ENCODE results near the gene LDAH.

LDAH gene

DNA sequence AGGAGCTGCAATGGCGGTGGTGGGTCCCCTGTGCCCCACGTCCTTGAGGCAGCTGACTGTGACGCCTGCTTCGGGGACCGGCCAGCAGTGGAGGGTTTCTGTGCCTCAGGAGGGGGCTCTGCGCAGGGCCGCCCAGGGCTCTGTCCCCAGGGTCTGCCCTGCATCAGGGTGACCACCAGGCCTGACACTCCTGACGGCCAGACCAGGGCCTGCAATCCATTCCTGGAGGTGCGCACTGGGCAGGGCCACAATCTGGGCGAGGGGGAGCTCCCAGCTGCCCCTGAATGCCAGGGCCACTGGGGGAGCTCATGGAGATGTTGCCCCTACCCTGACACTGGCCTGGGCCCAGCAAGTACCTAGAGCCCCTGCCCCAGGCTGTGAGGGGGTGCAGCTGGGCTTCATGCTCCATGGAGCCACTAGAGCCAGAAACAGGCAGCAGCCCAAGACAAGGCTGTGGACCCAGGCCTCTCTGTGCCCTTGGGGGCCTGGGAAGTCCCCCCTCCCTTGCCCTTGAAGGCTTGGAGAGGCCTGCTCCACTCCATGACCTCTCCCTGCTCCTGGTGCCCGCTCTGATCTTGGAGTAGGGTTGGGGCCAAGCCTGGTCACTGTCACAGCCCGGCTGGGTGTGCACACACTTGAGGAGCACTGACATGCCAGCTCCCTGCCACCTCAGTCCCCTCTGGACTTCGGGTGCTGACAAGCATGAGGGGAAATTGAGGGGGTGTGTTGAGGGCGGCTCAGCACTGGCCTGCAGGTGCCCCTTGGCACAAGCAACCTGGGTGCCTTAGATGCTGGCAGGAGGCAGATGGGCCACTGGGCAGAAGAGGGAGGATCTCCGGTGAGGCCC, 55.9 kb downstream of the LDAH start:
- TF ChIP-seq, protein P1, sequence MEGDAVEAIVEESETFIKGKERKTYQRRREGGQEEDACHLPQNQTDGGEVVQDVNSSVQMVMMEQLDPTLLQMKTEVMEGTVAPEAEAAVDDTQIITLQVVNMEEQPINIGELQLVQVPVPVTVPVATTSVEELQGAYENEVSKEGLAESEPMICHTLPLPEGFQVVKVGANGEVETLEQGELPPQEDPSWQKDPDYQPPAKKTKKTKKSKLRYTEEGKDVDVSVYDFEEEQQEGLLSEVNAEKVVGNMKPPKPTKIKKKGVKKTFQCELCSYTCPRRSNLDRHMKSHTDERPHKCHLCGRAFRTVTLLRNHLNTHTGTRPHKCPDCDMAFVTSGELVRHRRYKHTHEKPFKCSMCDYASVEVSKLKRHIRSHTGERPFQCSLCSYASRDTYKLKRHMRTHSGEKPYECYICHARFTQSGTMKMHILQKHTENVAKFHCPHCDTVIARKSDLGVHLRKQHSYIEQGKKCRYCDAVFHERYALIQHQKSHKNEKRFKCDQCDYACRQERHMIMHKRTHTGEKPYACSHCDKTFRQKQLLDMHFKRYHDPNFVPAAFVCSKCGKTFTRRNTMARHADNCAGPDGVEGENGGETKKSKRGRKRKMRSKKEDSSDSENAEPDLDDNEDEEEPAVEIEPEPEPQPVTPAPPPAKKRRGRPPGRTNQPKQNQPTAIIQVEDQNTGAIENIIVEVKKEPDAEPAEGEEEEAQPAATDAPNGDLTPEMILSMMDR (IDR thresholded peaks at IDR 0.05; ENCODE audit: poor library complexity, severe bottlenecking) = no peak
- peaks cover 10% of the 10 kb centered on the region for H3K36me3 ChIP-seq (ENCODE audit: low read depth)
- H3K9me3 ChIP-seq (ENCODE audit: severe bottlenecking) = no peaks in the 10 kb centered on the region
- H3K4me1 ChIP-seq (ENCODE audit: insufficient read depth, poor library complexity, severe bottlenecking) = no peaks in the 10 kb centered on the region
- no peak overlapping the region for H3K27ac ChIP-seq (ENCODE audit: poor library complexity, severe bottlenecking)
- DNase-seq (ENCODE audit: low spot score) (peak; percentile 46), ATAC-seq (ENCODE audit: low read depth) (no peak)
- no peaks in the 10 kb centered on the region for H3K27me3 ChIP-seq (ENCODE audit: insufficient read depth, poor library complexity, severe bottlenecking)
- no peak overlapping the region for H3K4me3 ChIP-seq (ENCODE audit: severe bottlenecking)

DNA sequence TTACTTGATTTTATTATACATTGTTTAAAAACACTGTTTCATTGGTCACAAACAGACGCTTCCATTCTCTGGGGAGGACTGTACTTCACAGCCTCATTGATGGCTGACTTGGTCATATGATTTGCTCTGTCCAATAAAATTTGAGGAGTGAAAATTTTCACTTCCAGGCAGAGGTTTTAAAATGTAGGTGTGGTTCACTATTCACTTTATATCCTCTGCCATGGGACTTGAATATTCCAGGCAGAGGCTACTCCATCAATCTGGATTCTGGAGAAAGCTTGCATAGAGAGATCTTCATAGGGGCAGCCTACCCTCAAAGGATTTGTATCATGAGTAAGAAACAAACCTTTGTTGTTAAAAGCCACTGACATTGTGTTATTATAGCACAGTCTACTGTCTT, 56.7 kb downstream of the LDAH start:
- no peaks in the 10 kb centered on the region for H3K4me1 ChIP-seq (ENCODE audit: insufficient read depth, poor library complexity, severe bottlenecking)
- peaks cover 9% of the 10 kb centered on the region for H3K36me3 ChIP-seq (ENCODE audit: low read depth)
- TF ChIP-seq, protein P1 (IDR thresholded peaks at IDR 0.05; ENCODE audit: poor library complexity, severe bottlenecking) = no peak
- ATAC-seq (ENCODE audit: low read depth) = no peak
- H3K27me3 ChIP-seq (ENCODE audit: insufficient read depth, poor library complexity, severe bottlenecking) = no peaks in the 10 kb centered on the region
- DNase-seq (ENCODE audit: low spot score) = no peak
- H3K9me3 ChIP-seq (ENCODE audit: severe bottlenecking) = no peaks in the 10 kb centered on the region
- no peak overlapping the region for H3K4me3 ChIP-seq (ENCODE audit: severe bottlenecking)
- H3K27ac ChIP-seq (ENCODE audit: poor library complexity, severe bottlenecking) = no peak overlapping the region

DNA sequence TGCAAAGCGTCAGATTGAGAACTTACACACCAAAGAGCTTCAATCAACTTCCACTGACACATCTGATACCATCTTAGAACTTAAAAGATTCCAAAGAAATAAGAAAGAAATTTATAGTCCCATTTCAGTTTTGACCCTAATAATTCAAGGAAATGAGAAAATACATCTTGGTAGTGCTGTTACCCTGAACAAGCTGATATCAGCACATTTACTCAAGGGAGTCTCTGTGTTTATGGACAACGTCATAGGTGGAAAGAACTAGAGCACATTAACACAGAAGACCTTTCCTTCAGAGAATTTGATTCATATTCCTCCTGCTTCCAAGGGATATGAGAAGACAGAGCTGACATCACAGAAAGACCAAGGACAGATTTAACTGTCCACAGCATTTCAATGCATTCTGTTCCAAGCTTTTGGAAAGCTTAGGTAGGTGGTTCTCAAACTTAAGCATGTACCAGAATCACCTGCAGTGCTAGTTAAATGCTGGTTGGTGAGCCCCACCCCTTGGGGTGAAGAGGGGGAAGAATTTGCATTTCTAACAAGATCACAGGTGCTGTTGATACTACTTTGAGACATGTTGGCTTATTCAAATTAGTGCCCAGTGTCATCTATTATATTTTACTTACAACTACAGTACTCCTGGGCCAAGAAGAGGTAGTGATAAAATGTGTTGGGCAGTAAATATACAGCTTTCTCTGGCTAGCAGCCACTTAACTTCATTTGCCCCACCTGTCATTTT, 59.8 kb downstream of the LDAH start:
- DNase-seq (ENCODE audit: low spot score) = no peak
- no peaks in the 10 kb centered on the region for H3K9me3 ChIP-seq (ENCODE audit: severe bottlenecking)
- TF ChIP-seq, protein P1 (IDR thresholded peaks at IDR 0.05; ENCODE audit: poor library complexity, severe bottlenecking) = no peak
- peaks cover 3% of the 10 kb centered on the region; the same call in 1 of the 2 replicates for H3K36me3 ChIP-seq (ENCODE audit: low read depth)
- no peak overlapping the region for H3K4me3 ChIP-seq (ENCODE audit: severe bottlenecking)
- no peaks in the 10 kb centered on the region for H3K4me1 ChIP-seq (ENCODE audit: insufficient read depth, poor library complexity, severe bottlenecking)
- H3K27me3 ChIP-seq (ENCODE audit: insufficient read depth, poor library complexity, severe bottlenecking) = no peaks in the 10 kb centered on the region
- no peak overlapping the region for H3K27ac ChIP-seq (ENCODE audit: poor library complexity, severe bottlenecking)
- no peak for ATAC-seq (ENCODE audit: low read depth)

DNA sequence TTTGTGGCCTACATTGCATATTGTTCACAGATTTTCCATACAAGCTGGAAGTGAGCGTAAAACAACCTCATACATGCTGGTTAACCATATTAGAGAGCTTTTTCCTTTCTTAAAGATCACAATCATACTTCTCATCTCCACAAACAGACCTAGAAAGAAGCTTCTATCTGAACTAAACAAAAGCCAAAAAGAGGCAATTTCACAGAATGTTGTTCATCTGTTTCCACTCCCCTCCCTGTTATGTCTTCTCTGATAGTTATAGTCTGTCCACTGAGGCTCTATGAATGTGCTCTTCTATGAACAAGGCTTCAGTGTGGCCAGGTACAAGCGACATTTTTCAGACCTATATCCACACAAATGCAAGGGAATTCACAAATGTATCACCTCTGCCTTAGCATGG, 63.4 kb downstream of the LDAH start:
- H3K4me1 ChIP-seq (ENCODE audit: insufficient read depth, poor library complexity, severe bottlenecking) = no peaks in the 10 kb centered on the region
- H3K27ac ChIP-seq (ENCODE audit: poor library complexity, severe bottlenecking) = no peak overlapping the region
- DNase-seq (ENCODE audit: low spot score) = no peak
- no peaks in the 10 kb centered on the region for H3K9me3 ChIP-seq (ENCODE audit: severe bottlenecking)
- ATAC-seq (ENCODE audit: low read depth) = no peak
- H3K4me3 ChIP-seq (ENCODE audit: severe bottlenecking) = no peak overlapping the region
- no peaks in the 10 kb centered on the region for H3K27me3 ChIP-seq (ENCODE audit: insufficient read depth, poor library complexity, severe bottlenecking)
- TF ChIP-seq, protein P1 (IDR thresholded peaks at IDR 0.05; ENCODE audit: poor library complexity, severe bottlenecking) = no peak
- peaks cover 3% of the 10 kb centered on the region; the same call in 1 of the 2 replicates for H3K36me3 ChIP-seq (ENCODE audit: low read depth)

Measured in RWPE2 (cell line).